ENCODE measurements around the gene DCUN1D3. TPM values are rescaled to one million over a fixed set of nuclear protein-coding genes. Genes with fewer than 3 reads are reported as not detected.

Gene DCUN1D3
- total and polyA plus RNA-seq, 7 donors = 3.0 to 21.6 (median 10.8) TPM

- intact Hi-C loops (cut with DNase I) = loop anchor here (2.0 to 5.0 kb wide), 2 partner anchors 32 to 653 kb away; partner anchors contain the start of genes DCUN1D3 and LYRM1
- Histone ChIP-seq H3K4me3 (no peak overlapping the region), H3K27me3 (no peaks in the 10 kb centered on the region), H3K9me3 (no peaks in the 10 kb centered on the region), H3K27ac (peak overlapping the region; percentile 74 to 82 (median 75)), H3K36me3 (no peaks in the 10 kb centered on the region), H3K4me1 (peaks cover 0 to 86% (median 79%) of the 10 kb centered on the region in 4 donors)
- DNase-seq = peak; percentile 96
- 10 to 53% methylated on average over 3 of the region's 3 CpGs for WGBS, 2 donors
- peak in 3 of 4 donors; percentile 59 to 67 (median 63) for TF ChIP-seq POLR2AphosphoS5 (IDR thresholded peaks at IDR 0.05)
- TF ChIP-seq, protein P1, sequence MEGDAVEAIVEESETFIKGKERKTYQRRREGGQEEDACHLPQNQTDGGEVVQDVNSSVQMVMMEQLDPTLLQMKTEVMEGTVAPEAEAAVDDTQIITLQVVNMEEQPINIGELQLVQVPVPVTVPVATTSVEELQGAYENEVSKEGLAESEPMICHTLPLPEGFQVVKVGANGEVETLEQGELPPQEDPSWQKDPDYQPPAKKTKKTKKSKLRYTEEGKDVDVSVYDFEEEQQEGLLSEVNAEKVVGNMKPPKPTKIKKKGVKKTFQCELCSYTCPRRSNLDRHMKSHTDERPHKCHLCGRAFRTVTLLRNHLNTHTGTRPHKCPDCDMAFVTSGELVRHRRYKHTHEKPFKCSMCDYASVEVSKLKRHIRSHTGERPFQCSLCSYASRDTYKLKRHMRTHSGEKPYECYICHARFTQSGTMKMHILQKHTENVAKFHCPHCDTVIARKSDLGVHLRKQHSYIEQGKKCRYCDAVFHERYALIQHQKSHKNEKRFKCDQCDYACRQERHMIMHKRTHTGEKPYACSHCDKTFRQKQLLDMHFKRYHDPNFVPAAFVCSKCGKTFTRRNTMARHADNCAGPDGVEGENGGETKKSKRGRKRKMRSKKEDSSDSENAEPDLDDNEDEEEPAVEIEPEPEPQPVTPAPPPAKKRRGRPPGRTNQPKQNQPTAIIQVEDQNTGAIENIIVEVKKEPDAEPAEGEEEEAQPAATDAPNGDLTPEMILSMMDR (IDR thresholded peaks at IDR 0.05) = no peak
Observed at GRCh38 chr16:20868890-20869289, 31.3 kb downstream of the DCUN1D3 start.

DNA sequence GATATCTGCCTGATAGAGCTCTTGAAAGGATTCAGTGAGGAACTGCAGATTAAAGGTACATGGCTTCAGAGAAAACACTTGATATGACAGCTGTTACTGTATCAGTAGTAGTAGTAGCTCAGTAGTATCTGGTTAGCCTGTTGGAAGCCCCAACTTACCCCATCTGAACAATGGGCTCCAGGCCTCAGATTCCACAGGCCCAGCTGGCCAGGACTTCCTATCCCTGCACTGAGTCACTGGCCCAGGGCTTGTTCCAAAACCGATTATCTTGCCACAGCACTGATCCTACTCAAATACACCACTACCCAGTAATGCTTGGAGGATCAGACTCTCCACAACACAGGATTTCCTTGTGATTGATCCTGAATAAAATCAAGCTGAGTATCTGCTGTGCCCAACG is 32.6 kb downstream of the DCUN1D3 start:
- intact Hi-C loops (cut with DNase I) = loop anchor here (5.0 kb wide), 1 partner anchor 655 kb away; no protein-coding TSS in a partner anchor
- H3K9me3 ChIP-seq = no peaks in the 10 kb centered on the region
- H3K4me3 ChIP-seq = no peak overlapping the region
- no peaks in the 10 kb centered on the region for H3K27me3 ChIP-seq
- H3K36me3 ChIP-seq = no peaks in the 10 kb centered on the region
- WGBS, 2 donors = 89 to 91% methylated on average over 2 of the region's 2 CpGs
- H3K4me1 ChIP-seq = peaks cover 0 to 91% (median 82%) of the 10 kb centered on the region in 4 donors
- TF ChIP-seq, protein P1 (IDR thresholded peaks at IDR 0.05) = no peak
- TF ChIP-seq POLR2A (IDR thresholded peaks at IDR 0.05) (no peak), POLR2AphosphoS5 (IDR thresholded peaks at IDR 0.05) (no peak), EP300 (IDR thresholded peaks at IDR 0.05) (no peak)
- H3K27ac ChIP-seq = peak overlapping the region; percentile 74 to 82 (median 75)
- DNase-seq = no peak

DNA sequence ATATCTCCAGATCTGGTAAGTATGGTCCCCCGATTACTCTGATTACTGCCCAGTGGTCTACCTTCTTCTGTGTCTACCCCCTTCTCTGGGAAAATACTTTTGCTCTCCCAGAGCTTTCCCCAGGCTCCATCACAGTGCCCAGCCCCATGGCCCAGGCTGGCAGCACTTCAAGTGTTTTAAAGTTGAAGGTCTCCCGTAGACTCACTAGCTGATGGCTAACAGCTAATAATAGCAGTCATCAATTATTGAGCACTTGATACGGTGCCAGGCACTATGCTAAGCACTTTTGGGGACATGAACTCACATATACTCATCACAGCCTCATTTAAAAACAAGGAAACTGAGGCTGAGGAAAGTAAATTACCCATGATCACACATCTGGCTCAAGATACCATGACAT is 33.4 kb downstream of the DCUN1D3 start:
- peak overlapping the region; percentile 74 to 82 (median 75) for H3K27ac ChIP-seq
- DNase-seq = no peak
- peaks cover 0 to 5% (median 3%) of the 10 kb centered on the region in 4 donors for H3K36me3 ChIP-seq
- H3K27me3 ChIP-seq = no peaks in the 10 kb centered on the region
- intact Hi-C loops (cut with DNase I) = loop anchor here (5.0 kb wide), 1 partner anchor 656 kb away; no protein-coding TSS in a partner anchor
- H3K4me1 ChIP-seq = peaks cover 0 to 84% (median 76%) of the 10 kb centered on the region in 4 donors
- TF ChIP-seq POLR2AphosphoS5 (IDR thresholded peaks at IDR 0.05) (no peak), POLR2A (IDR thresholded peaks at IDR 0.05) (no peak), EP300 (IDR thresholded peaks at IDR 0.05) (no peak)
- TF ChIP-seq, protein P1 (IDR thresholded peaks at IDR 0.05) = no peak
- 87 to 92% methylated on average over 3 of the region's 3 CpGs for WGBS, 2 donors
- H3K9me3 ChIP-seq = no peaks in the 10 kb centered on the region
- H3K4me3 ChIP-seq = no peak overlapping the region

DNA sequence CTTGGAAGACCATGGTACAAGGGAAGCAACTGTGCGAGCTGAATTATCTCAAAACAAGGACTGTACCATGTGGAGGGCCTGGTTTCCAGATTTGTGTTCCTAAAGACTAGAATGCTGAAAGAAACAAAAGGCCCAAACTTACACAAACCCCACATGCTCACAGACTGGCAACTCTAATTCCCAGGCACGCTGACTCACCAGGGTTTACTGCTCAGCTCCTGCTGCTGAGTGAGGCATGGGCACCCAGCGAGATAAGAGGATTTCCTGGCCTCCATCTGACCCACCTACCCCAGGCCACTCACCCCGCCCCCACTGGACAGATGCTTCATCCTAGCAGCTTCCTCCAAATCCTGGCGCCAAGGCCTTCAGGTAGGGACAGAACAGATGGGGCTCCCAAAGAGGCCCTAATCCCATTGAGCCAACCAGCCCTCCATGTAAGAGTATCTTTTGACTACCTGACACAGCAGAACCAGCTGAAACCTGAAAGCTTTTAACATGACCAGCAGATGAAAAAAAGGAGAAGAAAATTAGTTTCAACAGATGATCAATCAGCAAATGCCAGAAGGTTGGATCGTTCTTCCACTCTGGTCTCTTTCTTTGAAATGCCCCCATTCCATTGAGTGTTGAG is 33.9 kb downstream of the DCUN1D3 start:
- Histone ChIP-seq H3K27ac (peak overlapping the region; percentile 74 to 82 (median 75)), H3K4me3 (no peak overlapping the region), H3K9me3 (no peaks in the 10 kb centered on the region), H3K27me3 (no peaks in the 10 kb centered on the region), H3K36me3 (peaks cover 0 to 11% (median 3%) of the 10 kb centered on the region in 4 donors), H3K4me1 (peaks cover 0 to 83% (median 75%) of the 10 kb centered on the region in 4 donors)
- intact Hi-C loops (cut with DNase I) = loop anchor here (5.0 kb wide), 1 partner anchor 656 kb away; no protein-coding TSS in a partner anchor
- WGBS, 2 donors = 81 to 87% methylated on average over 6 of the region's 6 CpGs
- TF ChIP-seq, protein P1 (IDR thresholded peaks at IDR 0.05) = no peak
- TF ChIP-seq POLR2AphosphoS5 (IDR thresholded peaks at IDR 0.05) = peak in 1 of 4 donors; percentile 53
- peak; percentile 73 for DNase-seq
